ENCODE results near the gene ITPR1.

DNA sequence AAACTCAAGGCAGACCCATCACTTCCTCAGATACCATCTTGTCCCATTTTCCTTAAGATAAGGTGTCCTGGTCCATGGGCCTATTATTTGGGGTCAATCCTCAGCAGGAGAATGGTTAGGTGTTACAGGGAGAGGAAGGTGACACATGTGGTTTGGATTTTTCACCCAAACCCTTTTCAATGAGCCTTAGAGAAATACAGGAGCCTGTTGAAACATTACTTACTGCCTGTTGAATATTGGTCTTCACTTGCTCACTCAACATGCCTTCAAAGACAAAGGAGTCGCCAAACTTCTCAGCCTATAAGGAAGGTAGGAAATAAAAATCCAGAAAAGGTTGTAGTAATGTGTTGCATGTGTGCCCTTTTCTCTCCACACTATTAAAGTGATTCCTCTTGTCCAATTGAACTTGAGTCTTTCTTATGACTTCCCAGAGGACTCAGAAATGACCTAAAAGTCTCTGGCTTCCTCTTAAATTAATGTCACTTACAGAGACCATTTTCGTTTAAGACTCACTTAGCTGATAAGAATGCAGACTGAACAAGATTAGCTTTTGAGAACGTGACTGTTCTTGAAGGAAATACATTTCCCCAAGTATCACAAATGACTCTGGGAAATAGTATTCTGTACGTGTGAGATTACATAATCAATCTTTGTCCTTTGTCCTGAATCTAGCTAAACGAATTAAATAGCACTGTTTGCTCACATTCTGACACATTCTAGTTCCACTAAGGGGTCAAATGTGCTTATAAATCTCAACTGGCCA is 43.9 kb upstream of the ITPR1 start:
- TF ChIP-seq CTCF (IDR thresholded peaks at IDR 0.05; ENCODE audit: insufficient read depth, low read depth, low read length) = no peak
- no peak for TF ChIP-seq EZH2 (IDR thresholded peaks at IDR 0.05; ENCODE audit: insufficient read depth, low read length)
